IMR-90 (cell line): ENCODE measurements around the gene HAND1. TPM values are rescaled to one million over a fixed set of nuclear protein-coding genes. Genes with fewer than 3 reads are reported as not detected.

Experiments
- ATAC-seq: fragments of 200-7000 bp; cut with Tn5 transposase; 2 replicates; pipeline ENCODE4 v1.9.1; 2020; ENCODE audit warnings: low read depth, mild to moderate bottlenecking, moderate library complexity
- BruUV-seq: library from RNA; stranded (reverse); fragments of 400-500 nt; replicated peaks from 2 replicates; lab custom pipeline; 2021; lab: Mats Ljungman, UMichigan
- CTCF ChIA-PET: fragments of 300-600 bp; formaldehyde crosslinking; extraction: SDS; loops from one replicate; lab custom pipeline; 2021; ENCODE audit warnings: antibody characterized with exemption; lab: Yijun Ruan, JAX
- POLR2A ChIA-PET: fragments of 300-600 bp; sonication (Branson Sonifier 250); formaldehyde crosslinking; loops from one replicate; lab custom pipeline; 2022; ENCODE audit warnings: antibody characterized with exemption; ENCODE audit not compliant: unreplicated experiment; lab: Charles Lee
- DNase-seq: peaks from one replicate; pipeline ENCODE4 v3.0.0; 2013
- H2AFZ ChIP-seq: replicated peaks from 2 replicates; pipeline ENCODE3; 2013; ENCODE audit warnings: low read length, mild to moderate bottlenecking; ENCODE audit not compliant: poor library complexity
- H2AK5ac ChIP-seq: 2 replicates; pipeline ENCODE4 v1.6.1; 2013; ENCODE audit warnings: low read depth, low read length, inconsistent platforms
- H2AK9ac ChIP-seq: replicated peaks from 2 replicates; pipeline ENCODE3; 2013; ENCODE audit warnings: mild to moderate bottlenecking, low read depth, low read length, moderate library complexity; ENCODE audit not compliant: poor library complexity
- H2BK120ac ChIP-seq: 2 replicates; pipeline ENCODE4 v1.6.1; 2013; ENCODE audit warnings: low read depth, low read length, inconsistent platforms
- H2BK15ac ChIP-seq: 3 replicates; pipeline ENCODE4 v1.6.1; 2013; ENCODE audit warnings: low read depth, low read length, inconsistent platforms
- H2BK20ac ChIP-seq: 2 replicates; pipeline ENCODE4 v1.6.1; 2013; ENCODE audit warnings: low read depth, mild to moderate bottlenecking, inconsistent platforms, low read length, moderate library complexity
- H2BK5ac ChIP-seq: 2 replicates; pipeline ENCODE4 v1.6.1; 2013; ENCODE audit warnings: mild to moderate bottlenecking, low read depth, low read length, inconsistent platforms; ENCODE audit not compliant: poor library complexity, severe bottlenecking
- H3K14ac ChIP-seq: replicated peaks from 2 replicates; pipeline ENCODE4 v1.6.1; 2013; ENCODE audit warnings: low read depth, low read length, inconsistent platforms
- H3K18ac ChIP-seq: 2 replicates; pipeline ENCODE4 v1.6.1; 2013; ENCODE audit warnings: low read depth, low read length, control low read depth
- H3K23ac ChIP-seq: 2 replicates; pipeline ENCODE4 v1.6.1; 2013; ENCODE audit warnings: low read depth, low read length, inconsistent platforms
- H3K27ac ChIP-seq: 2 replicates; pipeline ENCODE4 v1.5.1; 2013; ENCODE audit warnings: mild to moderate bottlenecking, control low read depth, low read length; ENCODE audit not compliant: insufficient read depth
- H3K27me3 ChIP-seq: 2 replicates; pipeline ENCODE4 v1.6.1; 2013; ENCODE audit warnings: low read length; ENCODE audit not compliant: control insufficient read depth, insufficient read depth
- H3K36me3 ChIP-seq: 2 replicates; pipeline ENCODE4 v1.6.1; 2013; ENCODE audit warnings: low read length, mixed read lengths; ENCODE audit not compliant: control insufficient read depth, insufficient read depth
- H3K4ac ChIP-seq: 2 replicates; pipeline ENCODE4 v1.6.1; 2013; ENCODE audit warnings: low read depth, low read length, inconsistent platforms
- H3K4me1 ChIP-seq: 2 replicates; pipeline ENCODE4 v1.6.1; 2013; ENCODE audit warnings: low read length, mixed read lengths; ENCODE audit not compliant: control insufficient read depth, insufficient read depth
- H3K4me2 ChIP-seq: 2 replicates; pipeline ENCODE4 v1.6.1; 2013; ENCODE audit warnings: low read depth, mild to moderate bottlenecking, control low read depth, low read length, moderate library complexity
- H3K4me3 ChIP-seq: 2 replicates; pipeline ENCODE4 v1.5.1; 2013; ENCODE audit warnings: low read depth, mild to moderate bottlenecking, control low read depth, low read length, moderate library complexity; ENCODE audit not compliant: insufficient read depth
- H3K56ac ChIP-seq: 2 replicates; pipeline ENCODE4 v1.6.1; 2013; ENCODE audit warnings: low read length, inconsistent platforms; ENCODE audit not compliant: insufficient read depth; ENCODE audit errors: extremely low read depth
- H3K79me1 ChIP-seq, 2 experiments: 2 replicates each; pipeline ENCODE4 v1.6.1; 2013; ENCODE audit warnings: low read length in 2 of 2, inconsistent platforms in 1 of 2, low read depth in 1 of 2
- H3K9ac ChIP-seq: 2 replicates; pipeline ENCODE4 v1.6.1; 2013; ENCODE audit warnings: low read depth, low read length, control low read depth
- H3K9me1 ChIP-seq: 2 replicates; pipeline ENCODE4 v1.6.1; 2013; ENCODE audit warnings: low read length, inconsistent platforms; ENCODE audit not compliant: insufficient read depth
- H3K9me3 ChIP-seq: 2 replicates; pipeline ENCODE4 v1.6.1; 2013; ENCODE audit warnings: low read length; ENCODE audit not compliant: control insufficient read depth, insufficient read depth
- H4K20me1 ChIP-seq: 2 replicates; pipeline ENCODE4 v1.6.1; 2013; ENCODE audit warnings: low read length, inconsistent platforms; ENCODE audit not compliant: insufficient read depth
- H4K5ac ChIP-seq: 2 replicates; pipeline ENCODE4 v1.6.1; 2013; ENCODE audit warnings: mild to moderate bottlenecking, low read depth, low read length, control low read depth
- H4K8ac ChIP-seq, 2 experiments: 2 replicates each; pipeline ENCODE4 v1.6.1; 2013; ENCODE audit warnings: low read depth in 2 of 2, low read length in 2 of 2, control low read depth in 1 of 2, inconsistent platforms in 1 of 2
- H4K91ac ChIP-seq: 2 replicates; pipeline ENCODE4 v1.6.1; 2013; ENCODE audit warnings: low read depth, low read length, inconsistent platforms; ENCODE audit not compliant: insufficient read depth
- BHLHE40 ChIP-seq: fragments of 150-350 bp; IDR thresholded peaks from 2 replicates; pipeline ENCODE4 v1.6.1; 2016; ENCODE audit warnings: mild to moderate bottlenecking, low read depth, low read length
- CEBPB ChIP-seq: IDR thresholded peaks from 2 replicates; pipeline ENCODE4 v1.6.1; 2012; ENCODE audit warnings: low read depth, low read length, improper control_type of control experiment
- CHD1 ChIP-seq: IDR thresholded peaks from 2 replicates; pipeline ENCODE4 v1.6.1; 2012; ENCODE audit warnings: low read depth, low read length, improper control_type of control experiment
- FOS ChIP-seq: fragments of 150-350 bp; IDR thresholded peaks from 2 replicates; pipeline ENCODE4 v1.6.1; 2016; ENCODE audit warnings: low read depth, low read length
- MAFK ChIP-seq: IDR thresholded peaks from 2 replicates; pipeline ENCODE4 v1.6.1; 2012; ENCODE audit warnings: low read depth, low read length, improper control_type of control experiment
- MAZ ChIP-seq: IDR thresholded peaks from 2 replicates; pipeline ENCODE4 v1.6.1; 2012; ENCODE audit warnings: low read depth, mild to moderate bottlenecking, low read length, improper control_type of control experiment, moderate library complexity, borderline replicate concordance
- MXI1 ChIP-seq: IDR thresholded peaks from 2 replicates; pipeline ENCODE4 v1.6.1; 2012; ENCODE audit warnings: low read depth, mild to moderate bottlenecking, low read length, moderate library complexity, borderline replicate concordance
- NFE2L2 ChIP-seq: fragments of 150-350 bp; IDR thresholded peaks from 2 replicates; pipeline ENCODE4 v1.6.1; 2016; ENCODE audit warnings: low read depth, mild to moderate bottlenecking, low read length
- POLR2A ChIP-seq: IDR thresholded peaks from 2 replicates; pipeline ENCODE4 v1.6.1; 2012; ENCODE audit warnings: mild to moderate bottlenecking, low read depth, low read length
- RAD21 ChIP-seq: IDR thresholded peaks from 2 replicates; pipeline ENCODE4 v1.6.1; 2012; ENCODE audit warnings: low read length, improper control_type of control experiment
- RCOR1 ChIP-seq: IDR thresholded peaks from 2 replicates; pipeline ENCODE4 v1.6.1; 2012; ENCODE audit warnings: mild to moderate bottlenecking, low read length, improper control_type of control experiment; ENCODE audit not compliant: insufficient replicate concordance
- RFX5 ChIP-seq: IDR thresholded peaks from 2 replicates; pipeline ENCODE4 v1.8.0; 2012; ENCODE audit warnings: low read depth, mild to moderate bottlenecking, low read length, moderate library complexity
- SMC3 ChIP-seq: fragments of 150-350 bp; IDR thresholded peaks from 2 replicates; pipeline ENCODE4 v1.6.1; 2016; ENCODE audit warnings: low read depth, mild to moderate bottlenecking, antibody characterized with exemption, low read length, moderate library complexity
- WGBS, 2 experiments: methylation state at CpG; one replicate each; pipeline versions ENCODE4 v1.1.5 to v1.1.7; 2013; ENCODE audit warnings: missing lambda C conversion rate in 2 of 2; ENCODE audit not compliant: insufficient read length in 1 of 2; ENCODE audit errors: extremely low coverage in 2 of 2; 5-methylcytosine and 5-hydroxymethylcytosine counted together
- dilution Hi-C: fragments of 300-500 bp; cut with HindIII; formaldehyde crosslinking; loops from one replicate; pipeline ENCODE4 v1.14.3; 2018; ENCODE audit warnings: low sequenced_read_pairs; ENCODE audit not compliant: unreplicated experiment
- in situ Hi-C: fragments of 300-500 bp; cut with MboI; formaldehyde crosslinking; loops from 3 replicates; pipeline ENCODE4 v1.14.3; 2019; ENCODE audit warnings: low sequenced_read_pairs, inconsistent platforms, mixed read lengths
- intact Hi-C: fragments of 100-400 bp; cut with micrococcal nuclease; formaldehyde crosslinking; loops from 2 replicates; pipeline ENCODE4 v1.10.0; 2022
- polyA plus RNA-seq, 3 experiments: library from polyadenylated mRNA; depleted of rRNA; stranded (reverse); fragments of >200 nt; gene quantifications; 2 replicates each; pipeline ENCODE4 v1.2.3, GENCODE V29; 2012; ENCODE audit warnings: low replicate concordance in 1 of 3
- total RNA-seq: library from RNA; depleted of rRNA; stranded (reverse); fragments of >200 nt; gene quantifications from 2 replicates; pipeline ENCODE4 v1.2.3, GENCODE V29; 2012
- TF ChIP-seq, protein P1 (sequence below): fragments of 150-350 bp; IDR thresholded peaks from 2 replicates; pipeline ENCODE4 v1.6.1; 2016; ENCODE audit warnings: low read depth, mild to moderate bottlenecking, low read length, moderate library complexity, borderline replicate concordance
- TF ChIP-seq, protein P2 (sequence below): conservative IDR thresholded peaks from 2 replicates; pipeline ENCODE4 v1.5.1; 2012; ENCODE audit warnings: mild to moderate bottlenecking, low read depth, low read length, improper control_type of control experiment
- TF ChIP-seq, protein P3 (sequence below): fragments of 150-350 bp; IDR thresholded peaks from 2 replicates; pipeline ENCODE4 v1.6.1; 2017; ENCODE audit warnings: mild to moderate bottlenecking, antibody characterized with exemption, low read length, low read depth

The HAND1 gene
- total and polyA plus RNA-seq, 2 of the 4 experiments (the other 2 are of a cell fraction): not detected

DNA sequence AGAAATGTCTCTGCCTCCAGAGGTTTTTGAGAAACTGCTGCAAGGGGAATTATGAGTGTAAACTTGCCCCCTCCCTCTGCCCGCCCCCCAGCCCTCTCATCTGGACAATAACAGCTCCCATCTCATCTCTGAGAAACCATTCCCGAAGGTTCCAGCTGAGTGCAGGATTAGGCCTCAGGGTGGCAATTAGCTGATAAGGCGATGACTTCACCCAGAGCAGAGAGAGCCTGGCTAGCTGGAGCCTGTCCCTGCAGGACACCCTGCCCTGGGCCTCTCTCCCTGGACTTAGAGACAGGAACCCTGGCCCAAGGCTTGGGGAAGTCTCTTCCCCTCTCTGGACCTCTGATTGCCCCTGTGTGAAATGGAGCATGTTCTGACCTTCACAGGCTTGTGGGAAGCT lies 45.7 kb upstream of the HAND1 start:
- dilution Hi-C loops: no loop called here
- H3K27ac ChIP-seq: no peak overlapping the region
- H3K9ac ChIP-seq: no peak overlapping the region
- H2AK5ac ChIP-seq: no peak overlapping the region
- no peaks in the 10 kb centered on the region for H3K4me1 ChIP-seq
- H3K9me1 ChIP-seq: no peaks in the 10 kb centered on the region
- TF ChIP-seq MAFK (no peak), SMC3 (no peak), MXI1 (no peak), CHD1 (no peak), POLR2A (no peak), FOS (no peak), CEBPB (no peak), RFX5 (no peak), RAD21 (no peak), BHLHE40 (no peak), MAZ (no peak), NFE2L2 (no peak), RCOR1 (no peak)
- TF ChIP-seq, protein P1, sequence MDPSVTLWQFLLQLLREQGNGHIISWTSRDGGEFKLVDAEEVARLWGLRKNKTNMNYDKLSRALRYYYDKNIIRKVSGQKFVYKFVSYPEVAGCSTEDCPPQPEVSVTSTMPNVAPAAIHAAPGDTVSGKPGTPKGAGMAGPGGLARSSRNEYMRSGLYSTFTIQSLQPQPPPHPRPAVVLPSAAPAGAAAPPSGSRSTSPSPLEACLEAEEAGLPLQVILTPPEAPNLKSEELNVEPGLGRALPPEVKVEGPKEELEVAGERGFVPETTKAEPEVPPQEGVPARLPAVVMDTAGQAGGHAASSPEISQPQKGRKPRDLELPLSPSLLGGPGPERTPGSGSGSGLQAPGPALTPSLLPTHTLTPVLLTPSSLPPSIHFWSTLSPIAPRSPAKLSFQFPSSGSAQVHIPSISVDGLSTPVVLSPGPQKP: no peak
- TF ChIP-seq, protein P2, sequence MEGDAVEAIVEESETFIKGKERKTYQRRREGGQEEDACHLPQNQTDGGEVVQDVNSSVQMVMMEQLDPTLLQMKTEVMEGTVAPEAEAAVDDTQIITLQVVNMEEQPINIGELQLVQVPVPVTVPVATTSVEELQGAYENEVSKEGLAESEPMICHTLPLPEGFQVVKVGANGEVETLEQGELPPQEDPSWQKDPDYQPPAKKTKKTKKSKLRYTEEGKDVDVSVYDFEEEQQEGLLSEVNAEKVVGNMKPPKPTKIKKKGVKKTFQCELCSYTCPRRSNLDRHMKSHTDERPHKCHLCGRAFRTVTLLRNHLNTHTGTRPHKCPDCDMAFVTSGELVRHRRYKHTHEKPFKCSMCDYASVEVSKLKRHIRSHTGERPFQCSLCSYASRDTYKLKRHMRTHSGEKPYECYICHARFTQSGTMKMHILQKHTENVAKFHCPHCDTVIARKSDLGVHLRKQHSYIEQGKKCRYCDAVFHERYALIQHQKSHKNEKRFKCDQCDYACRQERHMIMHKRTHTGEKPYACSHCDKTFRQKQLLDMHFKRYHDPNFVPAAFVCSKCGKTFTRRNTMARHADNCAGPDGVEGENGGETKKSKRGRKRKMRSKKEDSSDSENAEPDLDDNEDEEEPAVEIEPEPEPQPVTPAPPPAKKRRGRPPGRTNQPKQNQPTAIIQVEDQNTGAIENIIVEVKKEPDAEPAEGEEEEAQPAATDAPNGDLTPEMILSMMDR: no peak
- TF ChIP-seq, protein P3, sequence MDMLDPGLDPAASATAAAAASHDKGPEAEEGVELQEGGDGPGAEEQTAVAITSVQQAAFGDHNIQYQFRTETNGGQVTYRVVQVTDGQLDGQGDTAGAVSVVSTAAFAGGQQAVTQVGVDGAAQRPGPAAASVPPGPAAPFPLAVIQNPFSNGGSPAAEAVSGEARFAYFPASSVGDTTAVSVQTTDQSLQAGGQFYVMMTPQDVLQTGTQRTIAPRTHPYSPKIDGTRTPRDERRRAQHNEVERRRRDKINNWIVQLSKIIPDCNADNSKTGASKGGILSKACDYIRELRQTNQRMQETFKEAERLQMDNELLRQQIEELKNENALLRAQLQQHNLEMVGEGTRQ: no peak
- H2BK5ac ChIP-seq: no peak overlapping the region
- H3K36me3 ChIP-seq: no peaks in the 10 kb centered on the region
- H3K18ac ChIP-seq: no peak overlapping the region
- no peak overlapping the region for H4K5ac ChIP-seq
- H3K23ac ChIP-seq: no peak overlapping the region; the same call in 1 of the 2 replicates
- H2AK9ac ChIP-seq: no peak overlapping the region
- H3K27me3 ChIP-seq: peaks cover 48% of the 10 kb centered on the region
- CTCF ChIA-PET: no interaction called here
- no peak overlapping the region for H2BK120ac ChIP-seq
- no peak overlapping the region for H3K14ac ChIP-seq
- H3K79me1 ChIP-seq: no peaks in the 10 kb centered on the region
- no TSS peak for BruUV-seq
- H2BK20ac ChIP-seq: no peak overlapping the region
- H4K8ac ChIP-seq: no peak overlapping the region
- POLR2A ChIA-PET: no interaction called here
- H2AFZ ChIP-seq: no peak overlapping the region
- H2BK15ac ChIP-seq: no peak overlapping the region
- DNase-seq: no peak
- H3K4me3 ChIP-seq: no peak overlapping the region
- WGBS, 2 experiments: 80% methylated on average over 1 of the region's 3 CpGs; no CpG with 5 or more reads in 1 of the 2 experiments
- ATAC-seq: peak; percentile 61; the same call in 1 of the 2 replicates
- H3K9me3 ChIP-seq: no peaks in the 10 kb centered on the region
- H3K4ac ChIP-seq: no peak overlapping the region
- H3K56ac ChIP-seq: no peak overlapping the region
- H3K4me2 ChIP-seq: no peak overlapping the region
- in situ Hi-C loops: no loop called here
- H4K91ac ChIP-seq: no peak overlapping the region
- intact Hi-C loops: no loop called here
- no peaks in the 10 kb centered on the region for H4K20me1 ChIP-seq
